ENCODE measurements around the gene PITX2. TPM values are rescaled to one million over a fixed set of nuclear protein-coding genes. Genes with fewer than 3 reads are reported as not detected.

The PITX2 gene
- total RNA-seq, 1 experiment from 2014 or later, result 24.9 TPM

DNA sequence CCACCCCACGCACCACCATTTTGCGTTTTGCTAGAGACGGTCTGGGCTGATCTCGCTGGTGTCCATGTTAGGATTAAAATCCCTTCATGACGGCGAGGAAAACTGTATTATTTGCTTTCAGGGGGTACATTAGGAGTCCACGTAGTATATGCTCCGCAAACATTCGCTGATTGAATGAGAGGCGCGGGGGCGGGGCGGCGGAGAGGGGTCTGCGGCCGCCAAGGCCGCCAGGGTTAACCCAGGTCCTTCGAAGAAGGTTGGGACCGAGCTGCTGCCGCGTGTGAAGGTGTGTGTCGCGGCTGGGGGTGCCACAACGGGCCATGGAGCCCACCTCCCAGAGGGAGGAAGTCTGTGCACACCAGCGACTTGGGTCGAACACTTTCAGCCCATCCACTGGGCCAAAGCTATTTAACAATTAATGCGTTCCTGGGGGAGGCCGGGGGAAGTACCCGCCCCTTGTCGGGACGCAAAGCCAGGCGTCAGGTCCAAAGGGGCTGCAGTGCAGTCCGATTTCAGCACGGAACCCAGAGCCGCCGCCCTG, 6.4 kb upstream of the PITX2 start:
- H3K9me3 Mint-ChIP-seq, result no peaks in the 10 kb centered on the region
- ATAC-seq (peak; percentile 3; the same call in 1 of the 2 replicates), DNase-seq (ENCODE audit: low spot score) (peak; percentile 48)
- peaks cover 100% of the 10 kb centered on the region for H3K27me3 Mint-ChIP-seq (ENCODE audit: low read depth)
- CTCF ChIA-PET, result interaction anchor here (0.9 to 1.8 kb wide), 3 partner anchors 8 to 536 kb away, joined by 3 to 7 read pairs (median 4); no protein-coding TSS in a partner anchor
- POLR2A ChIA-PET, result no interaction called here
- H3K4me1 Mint-ChIP-seq, result peaks cover 75% of the 10 kb centered on the region
- TF ChIP-seq, protein P1, sequence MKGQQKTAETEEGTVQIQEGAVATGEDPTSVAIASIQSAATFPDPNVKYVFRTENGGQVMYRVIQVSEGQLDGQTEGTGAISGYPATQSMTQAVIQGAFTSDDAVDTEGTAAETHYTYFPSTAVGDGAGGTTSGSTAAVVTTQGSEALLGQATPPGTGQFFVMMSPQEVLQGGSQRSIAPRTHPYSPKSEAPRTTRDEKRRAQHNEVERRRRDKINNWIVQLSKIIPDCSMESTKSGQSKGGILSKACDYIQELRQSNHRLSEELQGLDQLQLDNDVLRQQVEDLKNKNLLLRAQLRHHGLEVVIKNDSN (CRISPR knock-in tag; IDR thresholded peaks at IDR 0.05), result no peak
- TF ChIP-seq, protein P2, sequence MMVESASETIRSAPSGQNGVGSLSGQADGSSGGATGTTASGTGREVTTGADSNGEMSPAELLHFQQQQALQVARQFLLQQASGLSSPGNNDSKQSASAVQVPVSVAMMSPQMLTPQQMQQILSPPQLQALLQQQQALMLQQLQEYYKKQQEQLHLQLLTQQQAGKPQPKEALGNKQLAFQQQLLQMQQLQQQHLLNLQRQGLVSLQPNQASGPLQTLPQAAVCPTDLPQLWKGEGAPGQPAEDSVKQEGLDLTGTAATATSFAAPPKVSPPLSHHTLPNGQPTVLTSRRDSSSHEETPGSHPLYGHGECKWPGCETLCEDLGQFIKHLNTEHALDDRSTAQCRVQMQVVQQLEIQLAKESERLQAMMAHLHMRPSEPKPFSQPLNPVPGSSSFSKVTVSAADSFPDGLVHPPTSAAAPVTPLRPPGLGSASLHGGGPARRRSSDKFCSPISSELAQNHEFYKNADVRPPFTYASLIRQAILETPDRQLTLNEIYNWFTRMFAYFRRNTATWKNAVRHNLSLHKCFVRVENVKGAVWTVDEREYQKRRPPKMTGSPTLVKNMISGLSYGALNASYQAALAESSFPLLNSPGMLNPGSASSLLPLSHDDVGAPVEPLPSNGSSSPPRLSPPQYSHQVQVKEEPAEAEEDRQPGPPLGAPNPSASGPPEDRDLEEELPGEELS (CRISPR knock-in tag; IDR thresholded peaks at IDR 0.05), result 0 out of 2 replicates have a peak, but pooled peaks have one; percentile 51
- peak overlapping the region; percentile 85 for H3K4me3 Mint-ChIP-seq
- H3K27ac Mint-ChIP-seq, result no peak overlapping the region
- no peaks in the 10 kb centered on the region for H3K36me3 Mint-ChIP-seq

DNA sequence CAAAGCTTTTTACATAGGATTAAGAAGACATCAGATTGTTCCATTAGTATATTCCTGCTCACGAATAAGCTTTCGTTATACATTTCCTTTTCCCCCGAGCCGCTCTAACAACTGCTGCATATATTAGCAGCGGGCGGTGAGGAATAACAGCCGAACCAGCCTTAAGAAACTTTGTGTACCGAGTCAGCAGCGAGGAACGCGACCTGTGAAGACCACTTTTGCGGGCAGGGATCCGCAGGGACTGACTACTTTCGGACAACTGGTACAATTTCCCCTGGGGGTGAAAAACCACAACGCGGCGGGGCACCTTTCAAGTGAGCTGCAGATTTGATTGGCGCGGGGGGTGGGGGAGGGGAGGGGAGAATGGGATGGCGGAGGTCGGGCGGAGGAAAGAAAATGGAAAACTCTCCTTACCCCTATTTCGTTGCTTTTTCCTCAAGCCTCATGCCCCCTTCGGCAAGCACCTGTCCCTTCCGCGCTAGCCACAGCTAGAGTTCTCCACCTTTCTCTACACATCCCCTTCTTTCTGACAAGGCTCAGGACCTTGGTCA, 5.9 kb upstream of the PITX2 start:
- ATAC-seq, result no peak
- H3K4me3 Mint-ChIP-seq, result peak overlapping the region; percentile 85
- ChIA-PET POLR2A (interaction anchor here (1.4 kb wide), 1 partner anchor 13 kb away, joined by 5 read pairs; no protein-coding TSS in a partner anchor), CTCF (interaction anchor here (0.9 to 1.8 kb wide), 3 partner anchors 9 to 536 kb away, joined by 3 to 7 read pairs (median 4); no protein-coding TSS in a partner anchor)
- DNase-seq (ENCODE audit: low spot score), result peak; percentile 38
- no peaks in the 10 kb centered on the region for H3K36me3 Mint-ChIP-seq
- no peak overlapping the region for H3K27ac Mint-ChIP-seq
- H3K4me1 Mint-ChIP-seq, result peaks cover 74% of the 10 kb centered on the region
- peaks cover 100% of the 10 kb centered on the region for H3K27me3 Mint-ChIP-seq (ENCODE audit: low read depth)
- no peaks in the 10 kb centered on the region for H3K9me3 Mint-ChIP-seq
- TF ChIP-seq SP1 (CRISPR knock-in tag; conservative IDR thresholded peaks at IDR 0.05), result no peak
- no peak for TF ChIP-seq RELA (CRISPR knock-in tag; IDR thresholded peaks at IDR 0.05; ENCODE audit: borderline replicate concordance)
- no peak for TF ChIP-seq ZNF423 (CRISPR knock-in tag; IDR thresholded peaks at IDR 0.05)
- TF ChIP-seq, protein P3, sequence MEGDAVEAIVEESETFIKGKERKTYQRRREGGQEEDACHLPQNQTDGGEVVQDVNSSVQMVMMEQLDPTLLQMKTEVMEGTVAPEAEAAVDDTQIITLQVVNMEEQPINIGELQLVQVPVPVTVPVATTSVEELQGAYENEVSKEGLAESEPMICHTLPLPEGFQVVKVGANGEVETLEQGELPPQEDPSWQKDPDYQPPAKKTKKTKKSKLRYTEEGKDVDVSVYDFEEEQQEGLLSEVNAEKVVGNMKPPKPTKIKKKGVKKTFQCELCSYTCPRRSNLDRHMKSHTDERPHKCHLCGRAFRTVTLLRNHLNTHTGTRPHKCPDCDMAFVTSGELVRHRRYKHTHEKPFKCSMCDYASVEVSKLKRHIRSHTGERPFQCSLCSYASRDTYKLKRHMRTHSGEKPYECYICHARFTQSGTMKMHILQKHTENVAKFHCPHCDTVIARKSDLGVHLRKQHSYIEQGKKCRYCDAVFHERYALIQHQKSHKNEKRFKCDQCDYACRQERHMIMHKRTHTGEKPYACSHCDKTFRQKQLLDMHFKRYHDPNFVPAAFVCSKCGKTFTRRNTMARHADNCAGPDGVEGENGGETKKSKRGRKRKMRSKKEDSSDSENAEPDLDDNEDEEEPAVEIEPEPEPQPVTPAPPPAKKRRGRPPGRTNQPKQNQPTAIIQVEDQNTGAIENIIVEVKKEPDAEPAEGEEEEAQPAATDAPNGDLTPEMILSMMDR (IDR thresholded peaks at IDR 0.05), result no peak
- no peak for TF ChIP-seq ZBTB21 (CRISPR knock-in tag; IDR thresholded peaks at IDR 0.05; ENCODE audit: borderline replicate concordance)
- TF ChIP-seq, protein P4, sequence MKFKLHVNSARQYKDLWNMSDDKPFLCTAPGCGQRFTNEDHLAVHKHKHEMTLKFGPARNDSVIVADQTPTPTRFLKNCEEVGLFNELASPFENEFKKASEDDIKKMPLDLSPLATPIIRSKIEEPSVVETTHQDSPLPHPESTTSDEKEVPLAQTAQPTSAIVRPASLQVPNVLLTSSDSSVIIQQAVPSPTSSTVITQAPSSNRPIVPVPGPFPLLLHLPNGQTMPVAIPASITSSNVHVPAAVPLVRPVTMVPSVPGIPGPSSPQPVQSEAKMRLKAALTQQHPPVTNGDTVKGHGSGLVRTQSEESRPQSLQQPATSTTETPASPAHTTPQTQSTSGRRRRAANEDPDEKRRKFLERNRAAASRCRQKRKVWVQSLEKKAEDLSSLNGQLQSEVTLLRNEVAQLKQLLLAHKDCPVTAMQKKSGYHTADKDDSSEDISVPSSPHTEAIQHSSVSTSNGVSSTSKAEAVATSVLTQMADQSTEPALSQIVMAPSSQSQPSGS (CRISPR knock-in tag; IDR thresholded peaks at IDR 0.05; ENCODE audit: borderline replicate concordance, low read depth), result no peak
- TF ChIP-seq FOXJ3 (CRISPR knock-in tag; IDR thresholded peaks at IDR 0.05; ENCODE audit: borderline replicate concordance), result no peak

DNA sequence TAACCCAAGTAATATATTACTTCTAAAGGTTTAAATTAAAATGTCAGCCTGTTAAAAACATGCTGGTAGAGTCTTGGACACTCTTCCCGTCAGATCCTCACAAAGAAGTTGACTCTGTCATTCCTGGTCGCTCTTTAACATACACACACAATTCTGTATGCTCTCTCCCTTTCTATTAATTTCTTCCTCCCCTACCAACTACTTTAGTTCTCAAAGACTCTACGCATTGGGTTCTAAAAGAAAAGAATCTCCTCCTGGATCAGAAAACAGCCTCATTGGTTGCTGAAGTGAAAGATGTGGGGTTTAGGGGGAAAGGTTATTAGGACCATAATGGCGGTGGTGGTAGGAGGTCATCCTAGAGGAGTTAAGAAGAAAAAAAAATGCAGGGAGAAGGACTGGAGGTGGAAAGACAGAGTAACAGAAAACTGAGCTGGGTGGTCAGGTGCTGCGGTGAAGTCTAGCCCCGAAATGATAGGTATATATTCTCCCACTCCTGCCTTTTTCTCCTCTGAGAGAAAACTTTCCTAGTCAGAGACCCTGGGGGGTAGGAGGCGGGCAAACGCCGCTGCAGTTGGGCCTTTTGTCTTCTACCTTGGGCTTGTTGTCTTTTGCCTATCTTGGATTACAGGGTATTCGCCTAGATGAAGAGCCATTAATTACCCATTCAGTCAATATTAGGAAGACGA, 5.2 kb upstream of the PITX2 start:
- peaks cover 100% of the 10 kb centered on the region for H3K27me3 Mint-ChIP-seq (ENCODE audit: low read depth)
- ATAC-seq (no peak), DNase-seq (ENCODE audit: low spot score) (peak; percentile 38)
- H3K27ac Mint-ChIP-seq, result no peak overlapping the region
- H3K4me1 Mint-ChIP-seq, result peaks cover 74% of the 10 kb centered on the region
- ChIA-PET CTCF (interaction anchor here (1.4 to 1.8 kb wide), 2 partner anchors 9 to 10 kb away, joined by 4 to 7 read pairs; no protein-coding TSS in a partner anchor), POLR2A (interaction anchor here (1.4 kb wide), 1 partner anchor 13 kb away, joined by 5 read pairs; no protein-coding TSS in a partner anchor)
- no peaks in the 10 kb centered on the region for H3K9me3 Mint-ChIP-seq
- H3K36me3 Mint-ChIP-seq, result no peaks in the 10 kb centered on the region
- H3K4me3 Mint-ChIP-seq, result peak overlapping the region; percentile 85
- TF ChIP-seq, protein P5, sequence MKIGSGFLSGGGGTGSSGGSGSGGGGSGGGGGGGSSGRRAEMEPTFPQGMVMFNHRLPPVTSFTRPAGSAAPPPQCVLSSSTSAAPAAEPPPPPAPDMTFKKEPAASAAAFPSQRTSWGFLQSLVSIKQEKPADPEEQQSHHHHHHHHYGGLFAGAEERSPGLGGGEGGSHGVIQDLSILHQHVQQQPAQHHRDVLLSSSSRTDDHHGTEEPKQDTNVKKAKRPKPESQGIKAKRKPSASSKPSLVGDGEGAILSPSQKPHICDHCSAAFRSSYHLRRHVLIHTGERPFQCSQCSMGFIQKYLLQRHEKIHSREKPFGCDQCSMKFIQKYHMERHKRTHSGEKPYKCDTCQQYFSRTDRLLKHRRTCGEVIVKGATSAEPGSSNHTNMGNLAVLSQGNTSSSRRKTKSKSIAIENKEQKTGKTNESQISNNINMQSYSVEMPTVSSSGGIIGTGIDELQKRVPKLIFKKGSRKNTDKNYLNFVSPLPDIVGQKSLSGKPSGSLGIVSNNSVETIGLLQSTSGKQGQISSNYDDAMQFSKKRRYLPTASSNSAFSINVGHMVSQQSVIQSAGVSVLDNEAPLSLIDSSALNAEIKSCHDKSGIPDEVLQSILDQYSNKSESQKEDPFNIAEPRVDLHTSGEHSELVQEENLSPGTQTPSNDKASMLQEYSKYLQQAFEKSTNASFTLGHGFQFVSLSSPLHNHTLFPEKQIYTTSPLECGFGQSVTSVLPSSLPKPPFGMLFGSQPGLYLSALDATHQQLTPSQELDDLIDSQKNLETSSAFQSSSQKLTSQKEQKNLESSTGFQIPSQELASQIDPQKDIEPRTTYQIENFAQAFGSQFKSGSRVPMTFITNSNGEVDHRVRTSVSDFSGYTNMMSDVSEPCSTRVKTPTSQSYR (CRISPR knock-in tag; IDR thresholded peaks at IDR 0.05), result no peak
- TF ChIP-seq ZNF416 (CRISPR knock-in tag; IDR thresholded peaks at IDR 0.05), result no peak
- no peak for TF ChIP-seq ZNF423 (CRISPR knock-in tag; IDR thresholded peaks at IDR 0.05)
- no peak for TF ChIP-seq ELF4 (CRISPR knock-in tag; IDR thresholded peaks at IDR 0.05; ENCODE audit: low read depth)
- TF ChIP-seq GABPB1 (CRISPR knock-in tag; IDR thresholded peaks at IDR 0.05), result no peak
- TF ChIP-seq CBFB (CRISPR knock-in tag; IDR thresholded peaks at IDR 0.05; ENCODE audit: low read depth), result no peak
- TF ChIP-seq MXD4 (CRISPR knock-in tag; IDR thresholded peaks at IDR 0.05; ENCODE audit: borderline replicate concordance), result no peak
- TF ChIP-seq, protein P3 (IDR thresholded peaks at IDR 0.05), result no peak
- TF ChIP-seq, protein P6, sequence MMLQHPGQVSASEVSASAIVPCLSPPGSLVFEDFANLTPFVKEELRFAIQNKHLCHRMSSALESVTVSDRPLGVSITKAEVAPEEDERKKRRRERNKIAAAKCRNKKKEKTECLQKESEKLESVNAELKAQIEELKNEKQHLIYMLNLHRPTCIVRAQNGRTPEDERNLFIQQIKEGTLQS (CRISPR knock-in tag; conservative IDR thresholded peaks at IDR 0.05), result no peak
- TF ChIP-seq EMX1 (CRISPR knock-in tag; IDR thresholded peaks at IDR 0.05), result no peak
